Naive thymus-derived CD4-positive, alpha-beta T cell (primary cell): ENCODE data around the gene CPN2. TPM values are rescaled to one million over a fixed set of nuclear protein-coding genes. Genes with fewer than 3 reads are reported as not detected.

Source experiments
- ATAC-seq: fragments of 150-1000 bp; cut with Tn5 transposase; 2 replicates; pipeline ENCODE4 v1.10.0; 2021; ENCODE audit warnings: mild to moderate bottlenecking, moderate library complexity
- CTCF ChIA-PET: fragments of 350-600 bp; sonication (Branson Sonifier 250); formaldehyde crosslinking; loops from one replicate; lab custom pipeline; 2021; ENCODE audit warnings: antibody characterized with exemption; lab: Charles Lee
- POLR2A ChIA-PET: fragments of 350-600 bp; sonication (Branson Sonifier 250); formaldehyde crosslinking; loops from one replicate; lab custom pipeline; 2021; ENCODE audit warnings: antibody characterized with exemption, inconsistent platforms; lab: Charles Lee
- DNase-seq, 9 donors: peaks; one replicate each; pipeline versions ENCODE4 v3.0.0 to v3.0.0-alpha.2; 2020 to 2022; ENCODE audit warnings: mixed read lengths in 1 of 9
- H3K27ac ChIP-seq: one replicate; pipeline ENCODE4 v1.7.0; 2013; ENCODE audit warnings: mild to moderate bottlenecking, low read depth, low read length, moderate library complexity
- H3K27me3 ChIP-seq, 2 donors: one replicate each; pipeline ENCODE4 v1.7.0; 2013; ENCODE audit warnings: low read length in 2 of 2, mild to moderate bottlenecking in 2 of 2, moderate library complexity in 2 of 2; ENCODE audit not compliant: control insufficient read depth in 2 of 2, insufficient read depth in 2 of 2
- H3K36me3 ChIP-seq, 3 experiments: 1 replicate in 2 of 3; 2 replicates in 1 of 3; pipeline ENCODE4 v1.7.0; 2013; ENCODE audit warnings: low read length in 3 of 3, mild to moderate bottlenecking in 3 of 3, moderate library complexity in 1 of 3; ENCODE audit not compliant: insufficient read depth in 3 of 3, control insufficient read depth in 2 of 3
- H3K4me1 ChIP-seq, 2 donors: one replicate each; pipeline ENCODE4 v1.7.0; 2013; ENCODE audit warnings: low read length in 2 of 2, mild to moderate bottlenecking in 2 of 2, moderate library complexity in 1 of 2; ENCODE audit not compliant: control insufficient read depth in 2 of 2, insufficient read depth in 2 of 2
- H3K4me3 ChIP-seq: 2 replicates; pipeline ENCODE4 v1.7.0; 2013; ENCODE audit warnings: mild to moderate bottlenecking, low read length
- H3K9me3 ChIP-seq, 3 experiments: 1 replicate in 2 of 3; 2 replicates in 1 of 3; pipeline ENCODE4 v1.7.0; 2013; ENCODE audit warnings: low read length in 3 of 3; ENCODE audit not compliant: control insufficient read depth in 2 of 3
- H3K27ac Mint-ChIP-seq, 9 donors: one replicate each; pipeline ENCODE4 v1.8.0; 2020 to 2022; ENCODE audit warnings: mixed read lengths in 9 of 9, mild to moderate bottlenecking in 8 of 9, moderate library complexity in 5 of 9, inconsistent platforms in 2 of 9
- H3K27me3 Mint-ChIP-seq, 5 donors: one replicate each; pipeline ENCODE4 v1.8.0; 2021 to 2022; ENCODE audit warnings: mixed read lengths in 5 of 5, mild to moderate bottlenecking in 1 of 5
- H3K36me3 Mint-ChIP-seq, 5 donors: one replicate each; pipeline ENCODE4 v1.8.0; 2020 to 2022; ENCODE audit warnings: mixed read lengths in 5 of 5, mild to moderate bottlenecking in 3 of 5, inconsistent platforms in 1 of 5
- H3K4me1 Mint-ChIP-seq, 7 donors: one replicate each; pipeline ENCODE4 v1.8.0; 2020 to 2022; ENCODE audit warnings: mixed read lengths in 7 of 7, mild to moderate bottlenecking in 3 of 7, inconsistent platforms in 1 of 7
- H3K4me3 Mint-ChIP-seq, 10 donors: one replicate each; pipeline ENCODE4 v1.8.0; 2020 to 2022; ENCODE audit warnings: mild to moderate bottlenecking in 10 of 10, mixed read lengths in 10 of 10, moderate library complexity in 6 of 10, inconsistent platforms in 2 of 10
- H3K9me3 Mint-ChIP-seq, 11 donors: one replicate each; pipeline ENCODE4 v1.8.0; 2020 to 2022; ENCODE audit warnings: mixed read lengths in 11 of 11, mild to moderate bottlenecking in 4 of 11, inconsistent platforms in 1 of 11, moderate library complexity in 1 of 11
- intact Hi-C, 2 donors: fragments of 100-400 bp; cut with micrococcal nuclease; formaldehyde crosslinking; loops; one replicate each; pipeline ENCODE4 v1.15.1; 2023
- polyA plus RNA-seq, 2 donors: library from polyadenylated mRNA; unstranded; fragments of 300-500 nt; fragmentation: Illumina TruSeq; gene quantifications; one replicate each; pipeline ENCODE4 v1.2.3, GENCODE V29; 2021
- total RNA-seq, 6 experiments: library from RNA in 5 of 6; stranded (reverse) in 5 of 6; gene quantifications; 1 replicate in 5 of 6; 2 replicates in 1 of 6; pipeline ENCODE4 v1.2.3 and lab custom pipeline; 2021 to 2026

Gene CPN2
- total and polyA plus RNA-seq, 7 experiments from 2014 or later, result not detected

- CTCF ChIA-PET, result interaction anchor here (1.0 to 1.4 kb wide), 2 partner anchors 9 to 19 kb away, joined by 3 read pairs; no protein-coding TSS in a partner anchor
- Histone ChIP-seq H3K4me3 (no peak overlapping the region), H3K27me3 (no peaks in the 10 kb centered on the region), H3K36me3 (no peaks in the 10 kb centered on the region), H3K9me3 (no peaks in the 10 kb centered on the region), H3K4me1 (no peaks in the 10 kb centered on the region), H3K27ac (no peak overlapping the region)
- Mint-ChIP-seq H3K4me1 (peaks cover 0 to 6% (median 1%) of the 10 kb centered on the region in 7 donors), H3K27ac (no peak overlapping the region), H3K36me3 (peaks cover 0 to 16% (median 3%) of the 10 kb centered on the region in 5 donors), H3K4me3 (no peak overlapping the region), H3K9me3 (peaks cover 0 to 14% (median 0%) of the 10 kb centered on the region in 11 donors), H3K27me3 (peaks cover 0 to 35% (median 4%) of the 10 kb centered on the region in 5 donors)
- POLR2A ChIA-PET, result no interaction called here
- no peak for ATAC-seq
- intact Hi-C loops, result no loop called here
- no peak for DNase-seq
Measured at GRCh38 chr3:194294895-194295214, 56.3 kb downstream of the CPN2 start.

DNA sequence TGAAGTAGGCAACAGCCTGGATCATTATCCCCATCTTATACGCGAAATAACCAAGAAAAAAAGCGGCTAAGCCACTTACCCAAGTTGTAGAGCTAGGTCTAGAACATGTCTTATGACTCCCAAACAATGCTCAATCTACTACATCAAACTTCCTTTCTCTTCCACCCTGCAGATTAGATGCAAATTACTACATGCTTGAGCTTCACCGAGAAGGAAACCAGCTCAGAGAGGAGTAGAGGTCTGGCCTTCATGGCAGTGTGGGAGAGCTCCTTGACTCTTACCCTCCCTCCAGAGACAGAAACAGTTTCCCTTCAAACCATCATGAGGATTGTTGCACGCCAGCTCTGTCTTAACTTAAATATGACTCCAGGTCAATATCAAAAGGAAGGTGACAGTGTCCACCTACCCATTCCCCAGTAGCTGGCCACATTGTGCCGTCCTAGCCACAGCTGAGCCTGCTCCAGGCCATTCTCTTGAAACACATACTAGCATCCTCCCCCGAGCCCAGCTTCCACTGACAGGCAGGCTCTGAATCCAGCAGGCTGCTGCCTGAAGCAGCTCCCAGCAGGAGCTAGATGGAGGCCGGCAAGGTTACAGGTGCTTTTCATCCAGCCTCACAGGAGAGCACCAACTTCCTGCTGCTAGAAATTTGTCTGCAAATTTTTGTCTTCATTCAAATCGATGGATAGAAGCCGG is 56.8 kb downstream of the CPN2 start:
- peaks cover 0 to 14% (median 0%) of the 10 kb centered on the region in 11 donors for H3K9me3 Mint-ChIP-seq
- H3K36me3 ChIP-seq, result no peaks in the 10 kb centered on the region
- no peak overlapping the region for H3K4me3 Mint-ChIP-seq
- intact Hi-C loops, result no loop called here
- H3K9me3 ChIP-seq, result no peaks in the 10 kb centered on the region
- peaks cover 0 to 36% (median 4%) of the 10 kb centered on the region in 5 donors for H3K27me3 Mint-ChIP-seq
- no peaks in the 10 kb centered on the region for H3K4me1 ChIP-seq
- H3K36me3 Mint-ChIP-seq, result peaks cover 0 to 16% (median 3%) of the 10 kb centered on the region in 5 donors
- no peak overlapping the region for H3K4me3 ChIP-seq
- no peak overlapping the region for H3K27ac ChIP-seq
- ChIA-PET CTCF (interaction anchor here (0.5 to 1.4 kb wide), 2 partner anchors 19 to 60 kb away, joined by 3 read pairs; no protein-coding TSS in a partner anchor), POLR2A (no interaction called here)
- DNase-seq (no peak), ATAC-seq (no peak)
- H3K27ac Mint-ChIP-seq, result no peak overlapping the region
- peaks cover 0 to 6% (median 0%) of the 10 kb centered on the region in 7 donors for H3K4me1 Mint-ChIP-seq
- no peaks in the 10 kb centered on the region for H3K27me3 ChIP-seq

DNA sequence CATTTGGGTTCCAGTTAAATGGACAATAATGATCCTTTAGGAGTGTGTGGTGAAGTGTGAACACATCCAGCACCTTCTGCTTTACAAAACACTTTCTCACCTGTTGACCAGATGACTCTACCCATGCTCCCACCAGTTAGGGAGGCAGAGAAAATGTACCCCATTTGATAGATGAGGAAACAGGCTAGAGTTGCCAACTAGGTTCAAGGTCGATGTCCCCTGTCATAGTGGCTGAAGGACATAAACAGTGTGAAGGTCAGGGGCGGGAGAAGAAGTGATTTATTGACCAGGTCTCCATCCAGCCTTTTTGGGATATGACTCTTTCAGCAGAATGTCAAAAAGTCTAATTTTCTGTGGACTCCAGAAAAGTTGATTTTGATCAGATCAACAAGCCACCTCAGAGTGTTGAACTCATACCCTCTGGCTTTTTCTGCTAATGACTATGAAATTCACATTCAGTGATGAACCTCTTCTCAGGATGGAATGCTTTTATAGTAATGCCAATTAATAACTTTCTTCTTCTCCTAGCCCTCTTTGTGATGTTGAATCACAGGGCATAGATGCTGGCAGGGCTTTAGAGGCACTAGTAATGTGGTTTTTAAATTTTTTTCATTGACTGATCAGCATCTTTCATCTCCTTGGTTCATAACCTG is 57.5 kb downstream of the CPN2 start:
- H3K27me3 ChIP-seq, result no peaks in the 10 kb centered on the region
- H3K36me3 Mint-ChIP-seq, result peaks cover 0 to 19% (median 3%) of the 10 kb centered on the region in 5 donors
- CTCF ChIA-PET, result interaction anchor here (0.5 to 1.4 kb wide), 2 partner anchors 20 to 61 kb away, joined by 3 read pairs; no protein-coding TSS in a partner anchor
- intact Hi-C loops, result no loop called here
- no peaks in the 10 kb centered on the region for H3K4me1 ChIP-seq
- H3K9me3 Mint-ChIP-seq, result peaks cover 0 to 14% (median 0%) of the 10 kb centered on the region in 11 donors
- no peak overlapping the region for H3K27ac ChIP-seq
- DNase-seq (no peak), ATAC-seq (no peak)
- peaks cover 0 to 42% (median 4%) of the 10 kb centered on the region in 5 donors for H3K27me3 Mint-ChIP-seq
- no peak overlapping the region for H3K4me3 Mint-ChIP-seq
- peaks cover 0 to 9% (median 0%) of the 10 kb centered on the region in 7 donors for H3K4me1 Mint-ChIP-seq
- H3K4me3 ChIP-seq, result no peak overlapping the region
- H3K27ac Mint-ChIP-seq, result no peak overlapping the region
- POLR2A ChIA-PET, result no interaction called here
- H3K36me3 ChIP-seq, result no peaks in the 10 kb centered on the region
- H3K9me3 ChIP-seq, result no peaks in the 10 kb centered on the region

- POLR2A ChIA-PET, result no interaction called here
- Mint-ChIP-seq H3K27ac (no peak overlapping the region), H3K4me3 (no peak overlapping the region), H3K9me3 (peaks cover 0 to 14% (median 0%) of the 10 kb centered on the region in 11 donors), H3K4me1 (peaks cover 0 to 6% (median 0%) of the 10 kb centered on the region in 7 donors), H3K27me3 (peaks cover 0 to 47% (median 7%) of the 10 kb centered on the region in 5 donors), H3K36me3 (peaks cover 0 to 19% (median 3%) of the 10 kb centered on the region in 5 donors)
- Histone ChIP-seq H3K27me3 (no peaks in the 10 kb centered on the region), H3K27ac (no peak overlapping the region), H3K9me3 (no peaks in the 10 kb centered on the region), H3K4me3 (no peak overlapping the region), H3K36me3 (no peaks in the 10 kb centered on the region), H3K4me1 (no peaks in the 10 kb centered on the region)
- CTCF ChIA-PET, result interaction anchor here (0.8 kb wide), 1 partner anchor 27 kb away, joined by 3 read pairs; no protein-coding TSS in a partner anchor
- DNase-seq, result no peak
- ATAC-seq, result no peak
- intact Hi-C loops, result no loop called here
Measured at GRCh38 chr3:194292331-194292730, 58.8 kb downstream of the CPN2 start.

Other genes with a start within 250 kb of the CPN2 start
- gene HES1, start 215.2 kb downstream of the CPN2 start, total RNA-seq, result 1 to 10 TPM in 3 of 5 experiments, not detected in 2; 3.9 to 4.2 (median 4.2) TPM
- not detected for gene HES1, start 215.2 kb downstream of the CPN2 start, polyA plus RNA-seq
- not detected for gene LRRC15, start 18.4 kb upstream of the CPN2 start, total RNA-seq
- gene LRRC15, start 18.4 kb upstream of the CPN2 start, polyA plus RNA-seq, result not detected
- 10 to 100 TPM in 2 of 5 experiments, 1 to 10 TPM in 3; 1.4 to 11.3 (median 9.6) TPM for gene GP5, start 47.9 kb upstream of the CPN2 start, total RNA-seq
- 1 to 10 TPM; 3.8 to 6.1 TPM for gene GP5, start 47.9 kb upstream of the CPN2 start, polyA plus RNA-seq
- 10 to 100 TPM; 46.5 to 81.8 (median 58.4) TPM for gene ATP13A3, start 135.7 kb upstream of the CPN2 start, total RNA-seq
- gene ATP13A3, start 135.7 kb upstream of the CPN2 start, polyA plus RNA-seq, result 1 to 10 TPM; 4.6 to 6.2 TPM